Epithelial cell of proximal tubule (primary cell): ENCODE results near the gene WDR90. TPM values are rescaled to one million over a fixed set of nuclear protein-coding genes. Genes with fewer than 3 reads are reported as not detected.

Experiments used
- DNase-seq: peaks from one replicate; pipeline ENCODE4 v3.0.0-alpha.2; 2011; ENCODE audit warnings: low read depth
- H3K4me3 ChIP-seq: 2 replicates; pipeline ENCODE4 v1.5.1; 2011; ENCODE audit warnings: low read depth, mild to moderate bottlenecking, low read length
- total RNA-seq: library from RNA; depleted of rRNA; stranded (reverse); fragments of >200 nt; gene quantifications from 2 replicates; pipeline ENCODE4 v1.2.3, GENCODE V29; 2015
- TF ChIP-seq, protein P1 (sequence below): conservative IDR thresholded peaks from 2 replicates; pipeline ENCODE4 v1.5.1; 2012; ENCODE audit warnings: low read depth, mild to moderate bottlenecking, low read length

Gene WDR90
- total RNA-seq, 1 donor from 2014 or later, result 45.6 TPM

GRCh38 chr16:703406-703805 is 54.2 kb downstream of the WDR90 start:
- no peak for DNase-seq
- H3K4me3 ChIP-seq, result no peak overlapping the region
- TF ChIP-seq, protein P1, sequence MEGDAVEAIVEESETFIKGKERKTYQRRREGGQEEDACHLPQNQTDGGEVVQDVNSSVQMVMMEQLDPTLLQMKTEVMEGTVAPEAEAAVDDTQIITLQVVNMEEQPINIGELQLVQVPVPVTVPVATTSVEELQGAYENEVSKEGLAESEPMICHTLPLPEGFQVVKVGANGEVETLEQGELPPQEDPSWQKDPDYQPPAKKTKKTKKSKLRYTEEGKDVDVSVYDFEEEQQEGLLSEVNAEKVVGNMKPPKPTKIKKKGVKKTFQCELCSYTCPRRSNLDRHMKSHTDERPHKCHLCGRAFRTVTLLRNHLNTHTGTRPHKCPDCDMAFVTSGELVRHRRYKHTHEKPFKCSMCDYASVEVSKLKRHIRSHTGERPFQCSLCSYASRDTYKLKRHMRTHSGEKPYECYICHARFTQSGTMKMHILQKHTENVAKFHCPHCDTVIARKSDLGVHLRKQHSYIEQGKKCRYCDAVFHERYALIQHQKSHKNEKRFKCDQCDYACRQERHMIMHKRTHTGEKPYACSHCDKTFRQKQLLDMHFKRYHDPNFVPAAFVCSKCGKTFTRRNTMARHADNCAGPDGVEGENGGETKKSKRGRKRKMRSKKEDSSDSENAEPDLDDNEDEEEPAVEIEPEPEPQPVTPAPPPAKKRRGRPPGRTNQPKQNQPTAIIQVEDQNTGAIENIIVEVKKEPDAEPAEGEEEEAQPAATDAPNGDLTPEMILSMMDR, result no peak

DNA sequence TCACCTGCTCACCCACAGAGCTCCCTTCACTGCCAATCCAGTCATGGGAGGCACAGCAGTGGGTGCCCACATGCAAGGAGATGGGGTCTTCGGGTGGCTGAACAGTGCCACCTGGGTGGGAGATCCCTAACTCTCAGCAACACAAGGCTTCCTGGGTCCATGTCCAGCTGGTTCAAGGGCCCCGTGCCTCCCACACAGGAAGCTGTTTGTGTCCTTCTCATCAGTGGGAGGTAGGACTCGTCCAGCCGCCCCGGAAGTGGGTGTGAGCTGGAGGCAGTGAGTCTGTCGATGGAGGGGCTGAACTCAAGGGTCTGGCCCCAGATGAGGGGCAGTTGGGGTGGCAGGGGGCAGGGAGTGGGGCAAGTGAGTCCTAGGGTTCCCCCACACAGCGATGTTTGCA is 54.9 kb downstream of the WDR90 start:
- TF ChIP-seq, protein P1, result no peak
- no peak overlapping the region for H3K4me3 ChIP-seq
- no peak for DNase-seq

- H3K4me3 ChIP-seq, result no peak overlapping the region
- no peak for DNase-seq
- TF ChIP-seq, protein P1, result no peak
These were observed 55.6 kb downstream of the WDR90 start for GRCh38 chr16:704552-705380.

DNA sequence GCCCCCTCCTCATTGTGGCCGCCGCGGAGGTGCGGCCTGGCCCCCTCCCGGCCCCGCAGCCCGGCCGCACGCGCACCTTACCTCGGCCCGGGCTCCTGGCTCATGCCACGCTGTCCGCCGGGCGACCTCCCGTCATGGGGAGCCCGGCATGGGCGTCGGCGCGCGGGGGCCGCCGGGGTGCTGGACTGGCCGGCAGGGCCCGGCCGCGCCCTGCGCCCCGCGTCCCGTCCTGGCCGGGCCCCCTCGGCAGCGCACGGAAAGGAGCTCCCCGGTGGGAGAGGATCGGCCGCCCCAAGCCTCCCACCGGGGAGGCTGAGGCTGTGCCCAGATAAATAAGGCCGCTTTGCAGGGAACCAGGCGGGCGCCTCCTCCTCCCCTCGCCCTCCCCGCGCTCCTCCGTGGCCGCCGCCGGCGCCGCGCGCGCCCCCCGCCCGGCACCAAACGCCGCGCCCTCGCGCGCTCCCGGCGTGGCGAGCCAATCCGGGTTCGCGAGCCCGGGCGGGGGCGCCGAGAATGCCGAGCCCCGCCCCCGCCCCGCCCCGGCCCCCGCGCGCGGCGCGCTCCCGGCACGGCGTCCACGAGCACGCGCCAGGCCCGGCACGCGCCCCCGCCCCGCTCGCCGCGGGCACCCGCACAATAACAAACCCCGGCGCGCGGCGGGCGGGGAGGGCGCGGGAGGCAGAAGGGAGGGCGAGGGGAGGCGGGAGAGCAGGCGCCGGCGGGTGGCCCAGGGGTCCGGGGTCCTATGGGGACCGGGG is 56.4 kb downstream of the WDR90 start, which contains the start of gene FBXL16:
Gene FBXL16, minus strand, starts transcription at position 371 of the 758 bp plus-strand sequence. CDS start 8,396 bp downstream, outside the sequence.
- TF ChIP-seq, protein P1, result no peak
- no peak for DNase-seq
- H3K4me3 ChIP-seq, result no peak within 1 kb of the TSS

DNA sequence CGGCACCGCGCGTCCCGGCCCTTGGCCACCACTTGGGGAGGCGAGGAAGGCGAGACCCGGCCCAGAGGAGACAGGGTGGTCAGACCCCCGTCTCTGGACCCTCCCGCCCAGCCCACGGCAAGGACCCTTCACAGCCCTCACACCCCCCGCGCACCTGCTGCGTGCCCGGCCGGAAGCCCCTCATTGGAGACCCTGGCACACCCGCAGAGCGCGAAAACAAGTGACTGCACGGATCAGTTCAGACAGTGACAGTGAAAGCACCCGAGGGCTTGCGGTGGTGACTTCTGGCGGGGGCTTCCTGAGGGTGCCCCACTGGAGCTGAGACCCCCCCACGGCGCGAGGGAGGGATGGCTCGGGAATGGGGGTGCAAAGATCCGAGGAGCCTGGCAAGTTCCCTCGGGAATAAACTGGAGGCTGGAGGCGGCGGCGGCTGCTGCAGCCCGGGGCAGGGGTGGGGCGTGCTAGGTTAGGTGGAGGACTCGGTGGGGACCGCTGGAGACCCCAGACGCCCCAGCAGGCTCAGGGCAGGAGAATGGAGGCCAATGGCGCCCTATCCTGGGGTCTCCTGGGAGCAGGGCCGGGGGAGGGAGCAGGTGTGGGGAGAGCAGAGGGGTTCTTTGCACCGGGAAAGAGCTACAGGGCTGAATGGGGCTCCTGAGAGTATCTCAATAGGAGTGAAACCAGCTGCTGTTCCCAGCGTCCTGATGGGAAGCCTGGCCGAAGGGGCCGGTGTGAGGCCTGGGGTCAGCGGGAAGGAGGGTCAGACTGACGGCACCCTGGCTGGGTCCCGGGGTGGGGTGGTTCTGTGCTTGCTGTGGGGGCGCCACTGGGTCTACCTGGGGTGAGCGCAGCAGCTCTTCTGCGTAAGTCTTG is 57.3 kb downstream of the WDR90 start:
- TF ChIP-seq, protein P1, result no peak

GRCh38 chr16:707062-707538 is 57.9 kb downstream of the WDR90 start:
- TF ChIP-seq, protein P1, result no peak

More for the DNA sequence above, 57.3 kb downstream of the WDR90 start:
- H3K4me3 ChIP-seq, result no peak overlapping the region
- DNase-seq, result no peak

More at GRCh38 chr16:707062-707538, 57.9 kb downstream of the WDR90 start:
- DNase-seq, result no peak
- H3K4me3 ChIP-seq, result no peak overlapping the region
